WI38 (cell line): ENCODE data around the gene CUL1.

Experiments used
- H3K4me3 ChIP-seq: 2 replicates; pipeline ENCODE4 v1.5.1; 2011; ENCODE audit warnings: low read depth, mild to moderate bottlenecking, control low read depth, low read length
- TF ChIP-seq, protein P1 (sequence below): IDR thresholded peaks from 2 replicates; pipeline ENCODE4 v1.5.1; 2012; ENCODE audit warnings: low read depth, mild to moderate bottlenecking, control low read depth, low read length

Gene CUL1

GRCh38 chr7:148793590-148793989, 94.9 kb downstream of the CUL1 start:
- H3K4me3 ChIP-seq, result no peak overlapping the region
- TF ChIP-seq, protein P1, sequence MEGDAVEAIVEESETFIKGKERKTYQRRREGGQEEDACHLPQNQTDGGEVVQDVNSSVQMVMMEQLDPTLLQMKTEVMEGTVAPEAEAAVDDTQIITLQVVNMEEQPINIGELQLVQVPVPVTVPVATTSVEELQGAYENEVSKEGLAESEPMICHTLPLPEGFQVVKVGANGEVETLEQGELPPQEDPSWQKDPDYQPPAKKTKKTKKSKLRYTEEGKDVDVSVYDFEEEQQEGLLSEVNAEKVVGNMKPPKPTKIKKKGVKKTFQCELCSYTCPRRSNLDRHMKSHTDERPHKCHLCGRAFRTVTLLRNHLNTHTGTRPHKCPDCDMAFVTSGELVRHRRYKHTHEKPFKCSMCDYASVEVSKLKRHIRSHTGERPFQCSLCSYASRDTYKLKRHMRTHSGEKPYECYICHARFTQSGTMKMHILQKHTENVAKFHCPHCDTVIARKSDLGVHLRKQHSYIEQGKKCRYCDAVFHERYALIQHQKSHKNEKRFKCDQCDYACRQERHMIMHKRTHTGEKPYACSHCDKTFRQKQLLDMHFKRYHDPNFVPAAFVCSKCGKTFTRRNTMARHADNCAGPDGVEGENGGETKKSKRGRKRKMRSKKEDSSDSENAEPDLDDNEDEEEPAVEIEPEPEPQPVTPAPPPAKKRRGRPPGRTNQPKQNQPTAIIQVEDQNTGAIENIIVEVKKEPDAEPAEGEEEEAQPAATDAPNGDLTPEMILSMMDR, result no peak

- H3K4me3 ChIP-seq, result no peak overlapping the region
- TF ChIP-seq, protein P1, result no peak
These were observed 95.8 kb downstream of the CUL1 start for GRCh38 chr7:148794476-148794875.

- no peak overlapping the region for H3K4me3 ChIP-seq
- TF ChIP-seq, protein P1, result no peak
These were observed 98.1 kb downstream of the CUL1 start for GRCh38 chr7:148796841-148797240.

GRCh38 chr7:148799893-148800555, 101.3 kb downstream of the CUL1 start:
- TF ChIP-seq, protein P1, result no peak
- no peak overlapping the region for H3K4me3 ChIP-seq

GRCh38 chr7:148800677-148801076, 102.0 kb downstream of the CUL1 start:
- no peak overlapping the region for H3K4me3 ChIP-seq
- TF ChIP-seq, protein P1, result no peak

DNA sequence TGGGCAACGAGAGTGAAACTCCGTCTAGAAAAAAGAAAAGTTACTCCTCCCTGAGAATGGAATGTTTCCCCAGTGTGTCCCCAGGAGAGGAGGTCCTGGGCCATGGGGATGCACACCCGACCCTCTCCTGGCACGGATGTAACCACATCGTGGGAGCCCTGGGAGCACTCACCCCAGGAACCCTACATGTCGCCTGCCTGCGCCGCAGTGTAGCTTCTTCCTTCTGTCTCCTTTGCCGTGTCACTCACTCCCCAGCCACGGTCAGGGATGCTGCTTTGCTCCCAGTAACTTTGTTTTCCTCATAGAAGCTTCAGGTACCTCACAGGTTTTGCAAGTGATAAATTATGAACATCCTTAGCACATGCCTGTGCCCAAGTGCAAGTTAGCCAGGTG, 103.4 kb downstream of the CUL1 start:
- TF ChIP-seq, protein P1, result no peak
- no peak overlapping the region for H3K4me3 ChIP-seq

GRCh38 chr7:148803094-148803493, 104.4 kb downstream of the CUL1 start:
- TF ChIP-seq, protein P1, result no peak
- no peak overlapping the region for H3K4me3 ChIP-seq
